HEK293 (cell line): ENCODE results near the gene RECK.

Experiments
- CTCF ChIA-PET: fragments of 350-600 bp; formaldehyde crosslinking; extraction: SDS; loops from one replicate; lab custom pipeline; 2021; ENCODE audit warnings: antibody characterized with exemption; lab: Yijun Ruan, JAX
- POLR2A ChIA-PET: fragments of 300-600 bp; formaldehyde crosslinking; extraction: SDS; loops from one replicate; lab custom pipeline; 2020; ENCODE audit warnings: antibody characterized with exemption, inconsistent platforms; lab: Yijun Ruan, JAX
- H3K27ac ChIP-seq: fragments of 200-500 bp; sonication (Bioruptor generic); 2 replicates; pipeline ENCODE4 v1.5.1; 2014; ENCODE audit warnings: low read depth, low read length, control low read depth, inconsistent platforms; ENCODE audit errors: extremely low read depth
- H3K36me3 ChIP-seq, 2 experiments: fragments of 200-500 bp in 1 of 2; sonication (Bioruptor generic) in 1 of 2; 1 replicate in 1 of 2; 2 replicates in 1 of 2; pipeline ENCODE4 v1.5.1; 2014 to 2017; ENCODE audit warnings: inconsistent platforms in 2 of 2, low read length in 2 of 2; ENCODE audit not compliant: control insufficient read depth in 2 of 2, insufficient read depth in 1 of 2
- H3K4me1 ChIP-seq: fragments of 200-500 bp; sonication (Bioruptor generic); 2 replicates; pipeline ENCODE4 v1.5.1; 2014; ENCODE audit warnings: mild to moderate bottlenecking, low read length, inconsistent platforms; ENCODE audit not compliant: control insufficient read depth, insufficient read depth
- H3K4me3 ChIP-seq: 2 replicates; pipeline ENCODE4 v1.5.1; 2011; ENCODE audit warnings: low read depth, mild to moderate bottlenecking, control low read depth, low read length, moderate library complexity
- H3K9me3 ChIP-seq: fragments of 200-500 bp; sonication (Bioruptor generic); 2 replicates; pipeline ENCODE4 v1.5.1; 2014; ENCODE audit warnings: low read depth, low read length, inconsistent platforms; ENCODE audit not compliant: control insufficient read depth, insufficient read depth
- GLI2 ChIP-seq: fragments of 450-650 bp; formaldehyde crosslinking; IDR thresholded peaks from 2 replicates; pipeline ENCODE4; 2017; ENCODE audit warnings: missing biosample characterization, missing genetic modification characterization, low read depth, borderline replicate concordance
- GLI4 ChIP-seq: fragments of 450-650 bp; formaldehyde crosslinking; IDR thresholded peaks from 2 replicates; pipeline ENCODE4 v1.5.1; 2016; ENCODE audit warnings: missing biosample characterization, missing genetic modification characterization
- GLIS1 ChIP-seq: fragments of 450-650 bp; formaldehyde crosslinking; IDR thresholded peaks from 2 replicates; pipeline ENCODE4 v1.5.1; 2016; ENCODE audit warnings: missing biosample characterization, missing genetic modification characterization
- YY1 ChIP-seq: fragments of 450-650 bp; formaldehyde crosslinking; IDR thresholded peaks from 2 replicates; pipeline ENCODE4 v1.5.1; 2018; ENCODE audit warnings: missing biosample characterization, missing genetic modification characterization
- ZNF221 ChIP-seq: fragments of 450-650 bp; formaldehyde crosslinking; IDR thresholded peaks from 2 replicates; pipeline ENCODE4 v1.5.1; 2017; ENCODE audit warnings: missing biosample characterization, missing genetic modification characterization, borderline replicate concordance
- ZNF223 ChIP-seq: fragments of 450-650 bp; formaldehyde crosslinking; IDR thresholded peaks from 2 replicates; pipeline ENCODE4 v1.5.1; 2016; ENCODE audit warnings: missing biosample characterization, missing genetic modification characterization
- ZNF239 ChIP-seq: fragments of 450-650 bp; formaldehyde crosslinking; IDR thresholded peaks from 2 replicates; pipeline ENCODE4 v1.5.1; 2016; ENCODE audit warnings: missing biosample characterization, missing genetic modification characterization
- ZNF266 ChIP-seq: fragments of 450-650 bp; formaldehyde crosslinking; IDR thresholded peaks from 2 replicates; pipeline ENCODE4 v1.5.1; 2016; ENCODE audit warnings: missing biosample characterization, missing genetic modification characterization, low read depth
- ZNF335 ChIP-seq: fragments of 450-650 bp; formaldehyde crosslinking; conservative IDR thresholded peaks from 2 replicates; pipeline ENCODE4 v1.5.1; 2016; ENCODE audit warnings: missing biosample characterization, missing genetic modification characterization
- ZNF48 ChIP-seq: fragments of 450-650 bp; formaldehyde crosslinking; IDR thresholded peaks from 2 replicates; pipeline ENCODE4 v1.5.1; 2016; ENCODE audit warnings: missing biosample characterization, missing genetic modification characterization
- ZNF510 ChIP-seq: fragments of 450-650 bp; formaldehyde crosslinking; IDR thresholded peaks from 2 replicates; pipeline ENCODE4 v1.5.1; 2018; ENCODE audit warnings: mild to moderate bottlenecking, missing genetic modification characterization, missing biosample characterization; ENCODE audit not compliant: insufficient replicate concordance
- ZNF514 ChIP-seq: fragments of 450-650 bp; formaldehyde crosslinking; IDR thresholded peaks from 2 replicates; pipeline ENCODE4 v1.5.1; 2016; ENCODE audit warnings: missing biosample characterization, missing genetic modification characterization
- ZNF530 ChIP-seq: fragments of 450-650 bp; formaldehyde crosslinking; IDR thresholded peaks from 2 replicates; pipeline ENCODE4 v1.5.1; 2016; ENCODE audit warnings: low read depth, missing biosample characterization, missing genetic modification characterization
- ZNF548 ChIP-seq: fragments of 450-650 bp; formaldehyde crosslinking; IDR thresholded peaks from 2 replicates; pipeline ENCODE4 v1.5.1; 2016; ENCODE audit warnings: missing biosample characterization, missing genetic modification characterization
- ZNF785 ChIP-seq: fragments of 450-650 bp; formaldehyde crosslinking; IDR thresholded peaks from 2 replicates; pipeline ENCODE4 v1.5.1; 2016; ENCODE audit warnings: missing biosample characterization, missing genetic modification characterization
- TF ChIP-seq, protein P1 (sequence below): fragments of 450-650 bp; formaldehyde crosslinking; IDR thresholded peaks from 2 replicates; pipeline ENCODE4 v1.5.1; 2016; ENCODE audit warnings: missing biosample characterization, missing genetic modification characterization
- TF ChIP-seq, protein P2 (sequence below): fragments of 450-650 bp; formaldehyde crosslinking; IDR thresholded peaks from 2 replicates; pipeline ENCODE4 v1.5.1; 2016; ENCODE audit warnings: missing biosample characterization, missing genetic modification characterization
- TF ChIP-seq, protein P3 (sequence below): fragments of 450-650 bp; formaldehyde crosslinking; IDR thresholded peaks from 2 replicates; pipeline ENCODE4 v1.5.1; 2016; ENCODE audit warnings: missing biosample characterization, missing genetic modification characterization
- TF ChIP-seq, protein P4 (sequence below): fragments of 450-650 bp; formaldehyde crosslinking; IDR thresholded peaks from 2 replicates; pipeline ENCODE4 v1.5.1; 2017; ENCODE audit warnings: missing biosample characterization, missing genetic modification characterization

The RECK gene

GRCh38 chr9:36093384-36093783 is 56.7 kb downstream of the RECK start:
- no peak overlapping the region for H3K4me3 ChIP-seq
- no peaks in the 10 kb centered on the region for H3K36me3 ChIP-seq
- TF ChIP-seq GLIS1 (no peak), ZNF514 (tag by site-specific recombination) (no peak), ZNF221 (tag by site-specific recombination) (no peak), YY1 (tag by site-specific recombination) (no peak), ZNF335 (no peak), GLI4 (tag by site-specific recombination) (no peak), ZNF548 (tag by site-specific recombination) (no peak), ZNF239 (tag by site-specific recombination) (no peak), ZNF530 (tag by site-specific recombination) (no peak), ZNF510 (tag by site-specific recombination) (no peak), ZNF48 (tag by site-specific recombination) (no peak), ZNF785 (tag by site-specific recombination) (no peak), GLI2 (tag by site-specific recombination) (no peak)
- TF ChIP-seq, protein P1, sequence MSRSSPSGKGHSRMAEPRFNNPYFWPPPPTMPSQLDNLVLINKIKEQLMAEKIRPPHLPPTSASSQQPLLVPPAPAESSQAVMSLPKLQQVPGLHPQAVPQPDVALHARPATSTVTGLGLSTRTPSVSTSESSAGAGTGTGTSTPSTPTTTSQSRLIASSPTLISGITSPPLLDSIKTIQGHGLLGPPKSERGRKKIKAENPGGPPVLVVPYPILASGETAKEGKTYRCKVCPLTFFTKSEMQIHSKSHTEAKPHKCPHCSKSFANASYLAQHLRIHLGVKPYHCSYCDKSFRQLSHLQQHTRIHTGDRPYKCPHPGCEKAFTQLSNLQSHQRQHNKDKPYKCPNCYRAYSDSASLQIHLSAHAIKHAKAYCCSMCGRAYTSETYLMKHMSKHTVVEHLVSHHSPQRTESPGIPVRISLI (tag by site-specific recombination): no peak
- TF ChIP-seq, protein P2, sequence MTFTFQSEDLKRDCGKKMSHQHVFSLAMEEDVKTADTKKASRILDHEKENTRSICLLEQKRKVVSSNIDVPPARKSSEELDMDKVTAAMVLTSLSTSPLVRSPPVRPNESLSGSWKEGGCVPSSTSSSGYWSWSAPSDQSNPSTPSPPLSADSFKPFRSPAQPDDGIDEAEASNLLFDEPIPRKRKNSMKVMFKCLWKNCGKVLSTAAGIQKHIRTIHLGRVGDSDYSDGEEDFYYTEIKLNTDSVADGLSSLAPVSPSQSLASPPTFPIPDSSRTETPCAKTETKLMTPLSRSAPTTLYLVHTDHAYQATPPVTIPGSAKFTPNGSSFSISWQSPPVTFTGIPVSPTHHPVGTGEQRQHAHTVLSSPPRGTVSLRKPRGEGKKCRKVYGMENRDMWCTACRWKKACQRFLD (tag by site-specific recombination): no peak
- TF ChIP-seq, protein P3, sequence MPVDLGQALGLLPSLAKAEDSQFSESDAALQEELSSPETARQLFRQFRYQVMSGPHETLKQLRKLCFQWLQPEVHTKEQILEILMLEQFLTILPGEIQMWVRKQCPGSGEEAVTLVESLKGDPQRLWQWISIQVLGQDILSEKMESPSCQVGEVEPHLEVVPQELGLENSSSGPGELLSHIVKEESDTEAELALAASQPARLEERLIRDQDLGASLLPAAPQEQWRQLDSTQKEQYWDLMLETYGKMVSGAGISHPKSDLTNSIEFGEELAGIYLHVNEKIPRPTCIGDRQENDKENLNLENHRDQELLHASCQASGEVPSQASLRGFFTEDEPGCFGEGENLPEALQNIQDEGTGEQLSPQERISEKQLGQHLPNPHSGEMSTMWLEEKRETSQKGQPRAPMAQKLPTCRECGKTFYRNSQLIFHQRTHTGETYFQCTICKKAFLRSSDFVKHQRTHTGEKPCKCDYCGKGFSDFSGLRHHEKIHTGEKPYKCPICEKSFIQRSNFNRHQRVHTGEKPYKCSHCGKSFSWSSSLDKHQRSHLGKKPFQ: no peak
- TF ChIP-seq, protein P4, sequence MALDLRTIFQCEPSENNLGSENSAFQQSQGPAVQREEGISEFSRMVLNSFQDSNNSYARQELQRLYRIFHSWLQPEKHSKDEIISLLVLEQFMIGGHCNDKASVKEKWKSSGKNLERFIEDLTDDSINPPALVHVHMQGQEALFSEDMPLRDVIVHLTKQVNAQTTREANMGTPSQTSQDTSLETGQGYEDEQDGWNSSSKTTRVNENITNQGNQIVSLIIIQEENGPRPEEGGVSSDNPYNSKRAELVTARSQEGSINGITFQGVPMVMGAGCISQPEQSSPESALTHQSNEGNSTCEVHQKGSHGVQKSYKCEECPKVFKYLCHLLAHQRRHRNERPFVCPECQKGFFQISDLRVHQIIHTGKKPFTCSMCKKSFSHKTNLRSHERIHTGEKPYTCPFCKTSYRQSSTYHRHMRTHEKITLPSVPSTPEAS (tag by site-specific recombination): no peak
- ChIA-PET CTCF (interaction anchor here (0.7 to 4.7 kb wide), 2 partner anchors 8 to 52 kb away, joined by 3 to 37 read pairs; no protein-coding TSS in a partner anchor), POLR2A (no interaction called here)
- peaks cover 6% of the 10 kb centered on the region; the same call in 1 of the 2 replicates for H3K4me1 ChIP-seq
- no peak overlapping the region for H3K27ac ChIP-seq
- H3K9me3 ChIP-seq: no peaks in the 10 kb centered on the region

GRCh38 chr9:36099718-36100117 is 63.0 kb downstream of the RECK start:
- CTCF ChIA-PET: interaction anchor here (4.8 to 8.5 kb wide), 2 partner anchors 8 to 67 kb away, joined by 37 to 172 read pairs; partner anchors contain the start of gene CCIN
- POLR2A ChIA-PET: interaction anchor here (0.7 kb wide), 1 partner anchor 67 kb away, joined by 3 read pairs; no protein-coding TSS in a partner anchor
- Histone ChIP-seq H3K4me3 (no peak overlapping the region), H3K9me3 (no peaks in the 10 kb centered on the region)
- TF ChIP-seq ZNF266: no peak
- no peak for TF ChIP-seq ZNF223
- TF ChIP-seq, all 188 proteins: peak for 0
- Histone ChIP-seq H3K36me3 (no peaks in the 10 kb centered on the region; a peak in 1 of 3 replicates), H3K4me1 (no peaks in the 10 kb centered on the region), H3K27ac (no peak overlapping the region)
